ENCODE results near the gene CA5A. TPM values are rescaled to one million over a fixed set of nuclear protein-coding genes. Genes with fewer than 3 reads are reported as not detected.

The CA5A gene
- total and polyA plus RNA-seq, 2 of the 13 experiments (the other 11 are each of a cell fraction or from before 2014, with no cell fraction given) = 66.8 to 106 TPM

GRCh38 chr16:87966685-87967185, 30.4 kb upstream of the CA5A start (continued):
- no peak for TF ChIP-seq E2F2 (CRISPR knock-in tag; IDR thresholded peaks at IDR 0.05; ENCODE audit: borderline replicate concordance)
- TF ChIP-seq FIP1L1 (IDR thresholded peaks at IDR 0.05; ENCODE audit: borderline replicate concordance, insufficient read depth, low read depth, low read length) = no peak
- TF ChIP-seq NFE2L1 (CRISPR knock-in tag; IDR thresholded peaks at IDR 0.05; ENCODE audit: borderline replicate concordance) = no peak
- peak; percentile 16; the same call in 1 of the 2 replicates for TF ChIP-seq GMEB1 (CRISPR knock-in tag; IDR thresholded peaks at IDR 0.05; ENCODE audit: borderline replicate concordance)
- no peak for TF ChIP-seq RORA (CRISPR knock-in tag; IDR thresholded peaks at IDR 0.05)
- TF ChIP-seq ZNF792 (CRISPR knock-in tag; IDR thresholded peaks at IDR 0.05) = peak; percentile 75; the same call in 1 of the 2 replicates
- no peak for TF ChIP-seq ZNF572 (CRISPR knock-in tag; IDR thresholded peaks at IDR 0.05)
- TF ChIP-seq NR2F1 (CRISPR knock-in tag; IDR thresholded peaks at IDR 0.05) = no peak
- TF ChIP-seq ZNF891 (CRISPR knock-in tag; IDR thresholded peaks at IDR 0.05) = peak; percentile 37; the same call in 1 of the 2 replicates
- no peak for TF ChIP-seq RAD51 (IDR thresholded peaks at IDR 0.05; ENCODE audit: borderline replicate concordance)
- TF ChIP-seq ZBTB42 (CRISPR knock-in tag; IDR thresholded peaks at IDR 0.05) = no peak
- peak; percentile 46; the same call in 1 of the 2 replicates for TF ChIP-seq ZNF501 (CRISPR knock-in tag; IDR thresholded peaks at IDR 0.05)
- 0 out of 2 replicates have a peak, but pooled peaks have one; percentile 41 for TF ChIP-seq ZNF614 (CRISPR knock-in tag; IDR thresholded peaks at IDR 0.05; ENCODE audit: borderline replicate concordance)
- TF ChIP-seq PPARG (CRISPR knock-in tag; conservative IDR thresholded peaks at IDR 0.05) = no peak
- no peak for TF ChIP-seq U2AF2 (IDR thresholded peaks at IDR 0.05; ENCODE audit: low read depth, low read length)
- TF ChIP-seq ZNF816 (CRISPR knock-in tag; IDR thresholded peaks at IDR 0.05; ENCODE audit: borderline replicate concordance) = 0 out of 2 replicates have a peak, but pooled peaks have one; percentile 52
- no peak for TF ChIP-seq ONECUT2 (CRISPR knock-in tag; IDR thresholded peaks at IDR 0.05)
- no peak for TF ChIP-seq MYPOP (CRISPR knock-in tag; IDR thresholded peaks at IDR 0.05)
- no peak for TF ChIP-seq TRIM22 (IDR thresholded peaks at IDR 0.05)
- no peak for TF ChIP-seq TEAD2 (CRISPR knock-in tag; IDR thresholded peaks at IDR 0.05)
- TF ChIP-seq FOXO4 (CRISPR knock-in tag; conservative IDR thresholded peaks at IDR 0.05) = no peak
- TF ChIP-seq ELF3 (CRISPR knock-in tag; IDR thresholded peaks at IDR 0.05) = peak; percentile 56; the same call in 1 of the 2 replicates
- no peak for TF ChIP-seq SAFB2 (CRISPR knock-in tag; IDR thresholded peaks at IDR 0.05; ENCODE audit: borderline replicate concordance, low read depth)
- no peak for TF ChIP-seq JDP2 (CRISPR knock-in tag; IDR thresholded peaks at IDR 0.05; ENCODE audit: borderline replicate concordance)
- TF ChIP-seq NFYB (CRISPR knock-in tag; IDR thresholded peaks at IDR 0.05) = no peak
